ENCODE measurements around the gene GJB6.

DNA sequence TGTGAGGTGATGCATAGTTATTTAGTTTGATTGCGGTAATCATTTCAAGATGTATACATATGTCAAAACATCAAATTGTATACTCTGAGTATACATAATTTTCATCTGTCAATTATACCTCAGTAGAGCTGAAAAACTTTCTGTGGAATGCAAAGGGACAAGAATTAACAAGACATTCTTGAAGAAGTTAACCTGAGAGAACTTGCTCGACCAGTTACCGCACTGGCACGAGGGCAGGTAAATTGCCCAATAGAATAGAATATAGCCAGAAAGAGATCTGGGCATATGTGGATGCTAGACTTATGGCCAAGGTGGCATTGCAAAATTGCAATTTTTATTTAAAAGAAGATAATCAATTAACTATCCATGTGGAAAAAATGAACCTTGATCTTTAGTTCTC lies 42.3 kb upstream of the GJB6 start:
- TF ChIP-seq, protein P1, sequence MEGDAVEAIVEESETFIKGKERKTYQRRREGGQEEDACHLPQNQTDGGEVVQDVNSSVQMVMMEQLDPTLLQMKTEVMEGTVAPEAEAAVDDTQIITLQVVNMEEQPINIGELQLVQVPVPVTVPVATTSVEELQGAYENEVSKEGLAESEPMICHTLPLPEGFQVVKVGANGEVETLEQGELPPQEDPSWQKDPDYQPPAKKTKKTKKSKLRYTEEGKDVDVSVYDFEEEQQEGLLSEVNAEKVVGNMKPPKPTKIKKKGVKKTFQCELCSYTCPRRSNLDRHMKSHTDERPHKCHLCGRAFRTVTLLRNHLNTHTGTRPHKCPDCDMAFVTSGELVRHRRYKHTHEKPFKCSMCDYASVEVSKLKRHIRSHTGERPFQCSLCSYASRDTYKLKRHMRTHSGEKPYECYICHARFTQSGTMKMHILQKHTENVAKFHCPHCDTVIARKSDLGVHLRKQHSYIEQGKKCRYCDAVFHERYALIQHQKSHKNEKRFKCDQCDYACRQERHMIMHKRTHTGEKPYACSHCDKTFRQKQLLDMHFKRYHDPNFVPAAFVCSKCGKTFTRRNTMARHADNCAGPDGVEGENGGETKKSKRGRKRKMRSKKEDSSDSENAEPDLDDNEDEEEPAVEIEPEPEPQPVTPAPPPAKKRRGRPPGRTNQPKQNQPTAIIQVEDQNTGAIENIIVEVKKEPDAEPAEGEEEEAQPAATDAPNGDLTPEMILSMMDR (conservative IDR thresholded peaks at IDR 0.05; ENCODE audit: low read depth, low read length), result no peak
- no peak for TF ChIP-seq POLR2A (IDR thresholded peaks at IDR 0.05; ENCODE audit: low read depth, low read length)
- TF ChIP-seq CHD1 (IDR thresholded peaks at IDR 0.05; ENCODE audit: low read depth, low read length), result no peak
- no peak for TF ChIP-seq SMC3 (IDR thresholded peaks at IDR 0.05; ENCODE audit: low read depth, low read length)
- no peak for TF ChIP-seq BHLHE40 (IDR thresholded peaks at IDR 0.05; ENCODE audit: low read depth, low read length)
- TF ChIP-seq, protein P2, sequence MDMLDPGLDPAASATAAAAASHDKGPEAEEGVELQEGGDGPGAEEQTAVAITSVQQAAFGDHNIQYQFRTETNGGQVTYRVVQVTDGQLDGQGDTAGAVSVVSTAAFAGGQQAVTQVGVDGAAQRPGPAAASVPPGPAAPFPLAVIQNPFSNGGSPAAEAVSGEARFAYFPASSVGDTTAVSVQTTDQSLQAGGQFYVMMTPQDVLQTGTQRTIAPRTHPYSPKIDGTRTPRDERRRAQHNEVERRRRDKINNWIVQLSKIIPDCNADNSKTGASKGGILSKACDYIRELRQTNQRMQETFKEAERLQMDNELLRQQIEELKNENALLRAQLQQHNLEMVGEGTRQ (IDR thresholded peaks at IDR 0.05; ENCODE audit: low read depth, low read length), result no peak

Data from IMR-90 (cell line).